GM12891 (cell line): ENCODE measurements around the gene BRIP1.

Experiments
- PAX5 ChIP-seq: IDR thresholded peaks from 2 replicates; pipeline ENCODE4 v1.6.1; 2011; ENCODE audit warnings: low read length, moderate library complexity, mild to moderate bottlenecking; ENCODE audit not compliant: insufficient read depth, severe bottlenecking
- POLR2A ChIP-seq: IDR thresholded peaks from 2 replicates; pipeline ENCODE4 v1.6.1; 2011; ENCODE audit warnings: low read depth, low read length, control low read depth
- POLR2AphosphoS5 ChIP-seq: IDR thresholded peaks from 2 replicates; pipeline ENCODE4 v1.6.1; 2011; ENCODE audit warnings: low read depth, low read length, control low read depth
- POU2F2 ChIP-seq: IDR thresholded peaks from 2 replicates; pipeline ENCODE4 v1.6.1; 2011; ENCODE audit warnings: low read depth, mild to moderate bottlenecking, control low read depth, low read length, moderate library complexity
- SPI1 ChIP-seq: IDR thresholded peaks from 2 replicates; pipeline ENCODE4 v1.6.1; 2011; ENCODE audit warnings: low read depth, low read length, control low read depth
- TAF1 ChIP-seq: IDR thresholded peaks from 2 replicates; pipeline ENCODE4 v1.6.1; 2011; ENCODE audit warnings: low read depth, low read length, control low read depth

DNA sequence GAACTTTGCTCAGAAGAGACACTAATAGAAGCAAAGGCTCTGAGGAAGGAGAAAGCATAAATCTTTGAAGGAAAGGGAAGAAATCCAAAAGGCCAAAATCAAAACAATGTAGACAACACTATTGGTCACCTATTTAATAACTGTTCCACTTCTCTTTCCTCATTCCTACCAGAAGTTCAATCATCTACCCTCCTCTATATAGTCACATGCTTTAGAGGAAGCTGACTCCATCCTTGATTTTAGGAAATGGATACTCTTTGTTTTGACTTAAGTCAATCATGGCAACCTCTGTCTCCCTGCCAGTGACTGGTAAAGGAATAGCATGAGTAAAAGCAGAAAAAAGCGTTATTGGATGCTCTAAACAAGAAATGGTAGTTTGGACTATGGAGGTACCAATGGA is 7.3 kb downstream of the BRIP1 start:
- TF ChIP-seq TAF1 (no peak), POU2F2 (no peak), PAX5 (no peak), POLR2A (no peak), POLR2AphosphoS5 (no peak), SPI1 (no peak)
